HL-60 (cell line): ENCODE data around the gene KRTAP5-11.
"Not testable (repeated sequence)": the region's sequence is repeated elsewhere in the genome, so short reads cannot be mapped to it uniquely, and the experiment has no call there.

Experiments used
- DNase-seq, 2 experiments: peaks; one replicate each; pipeline ENCODE4 v3.0.0-alpha.2; 2010 to 2020; ENCODE audit warnings: low read depth in 1 of 2, low spot score in 1 of 2
- H3K27ac ChIP-seq: fragments of 250-450 bp; sonication (Bioruptor Pico); replicated peaks from 2 replicates; pipeline ENCODE4 v1.5.1; 2020; ENCODE audit warnings: mild to moderate bottlenecking, moderate library complexity
- H3K27me3 ChIP-seq: fragments of 250-450 bp; sonication (Bioruptor Pico); 2 replicates; pipeline ENCODE4 v1.5.1; 2021; ENCODE audit warnings: mild to moderate bottlenecking, moderate library complexity; ENCODE audit not compliant: insufficient read depth, poor library complexity, severe bottlenecking
- H3K4me3 ChIP-seq: replicated peaks from 2 replicates; pipeline ENCODE4 v1.5.1; 2011; ENCODE audit warnings: mild to moderate bottlenecking, control low read depth, low read length; ENCODE audit not compliant: insufficient read depth
- CTCF ChIP-seq: IDR thresholded peaks from one replicate; pipeline ENCODE4 v1.5.1; 2011; ENCODE audit warnings: low read length, control low read depth, inconsistent platforms; ENCODE audit not compliant: insufficient read depth
- GABPA ChIP-seq: IDR thresholded peaks from 2 replicates; pipeline ENCODE4 v1.6.1; 2012; ENCODE audit warnings: low read depth
- POLR2AphosphoS5 ChIP-seq: IDR thresholded peaks from 2 replicates; pipeline ENCODE4 v1.6.1; 2012; ENCODE audit warnings: low read depth
- REST ChIP-seq: IDR thresholded peaks from 2 replicates; pipeline ENCODE4 v1.6.1; 2012; ENCODE audit warnings: low read depth; ENCODE audit not compliant: insufficient replicate concordance
- SPI1 ChIP-seq: IDR thresholded peaks from 2 replicates; pipeline ENCODE4 v1.6.1; 2012; ENCODE audit warnings: low read depth, mild to moderate bottlenecking, borderline replicate concordance

Gene KRTAP5-11

GRCh38 chr11:71542382-71542781 lies 40.3 kb downstream of the KRTAP5-11 start:
- TF ChIP-seq SPI1 (no peak), POLR2AphosphoS5 (no peak), REST (no peak), GABPA (no peak), CTCF (no peak)
- DNase-seq, result no peak
- H3K4me3 ChIP-seq, result no peak overlapping the region

GRCh38 chr11:71540521-71541304 lies 42.0 kb downstream of the KRTAP5-11 start:
- H3K4me3 ChIP-seq, DNase-seq, H3K27me3 ChIP-seq, H3K27ac ChIP-seq: not testable (repeated sequence)

More at GRCh38 chr11:71542382-71542781, 40.3 kb downstream of the KRTAP5-11 start:
- no peaks in the 10 kb centered on the region for H3K27me3 ChIP-seq
- H3K27ac ChIP-seq, result no peak overlapping the region

- DNase-seq, H3K27me3 ChIP-seq, H3K27ac ChIP-seq, H3K4me3 ChIP-seq: not testable (repeated sequence)
Observed at GRCh38 chr11:71539971-71540370, 42.7 kb downstream of the KRTAP5-11 start.

GRCh38 chr11:71539017-71539416 lies 43.7 kb downstream of the KRTAP5-11 start:
- H3K27me3 ChIP-seq, result no peaks in the 10 kb centered on the region
- H3K4me3 ChIP-seq, result no peak overlapping the region
- TF ChIP-seq POLR2AphosphoS5 (no peak), CTCF (no peak), SPI1 (no peak), GABPA (no peak)
- no peak for DNase-seq
- no peak overlapping the region for H3K27ac ChIP-seq

GRCh38 chr11:71538666-71538990 lies 44.0 kb downstream of the KRTAP5-11 start:
- no peak for TF ChIP-seq GABPA
- TF ChIP-seq SPI1, result no peak
- no peak for TF ChIP-seq REST
- TF ChIP-seq POLR2AphosphoS5, result no peak
- no peak for TF ChIP-seq CTCF
- H3K27ac ChIP-seq, result no peak overlapping the region
- H3K4me3 ChIP-seq, result no peak overlapping the region
- no peaks in the 10 kb centered on the region for H3K27me3 ChIP-seq
- no peak for DNase-seq
